Measurements from ENCODE around the gene SLC35E1. TPM values are rescaled to one million over a fixed set of nuclear protein-coding genes. Genes with fewer than 3 reads are reported as not detected.
A peak's percentile ranks its signal among the peaks of the same experiment; 100 is the strongest.

The SLC35E1 gene
- total and polyA plus RNA-seq, 12 donors = 20.1 to 49.8 (median 37.3) TPM

DNA sequence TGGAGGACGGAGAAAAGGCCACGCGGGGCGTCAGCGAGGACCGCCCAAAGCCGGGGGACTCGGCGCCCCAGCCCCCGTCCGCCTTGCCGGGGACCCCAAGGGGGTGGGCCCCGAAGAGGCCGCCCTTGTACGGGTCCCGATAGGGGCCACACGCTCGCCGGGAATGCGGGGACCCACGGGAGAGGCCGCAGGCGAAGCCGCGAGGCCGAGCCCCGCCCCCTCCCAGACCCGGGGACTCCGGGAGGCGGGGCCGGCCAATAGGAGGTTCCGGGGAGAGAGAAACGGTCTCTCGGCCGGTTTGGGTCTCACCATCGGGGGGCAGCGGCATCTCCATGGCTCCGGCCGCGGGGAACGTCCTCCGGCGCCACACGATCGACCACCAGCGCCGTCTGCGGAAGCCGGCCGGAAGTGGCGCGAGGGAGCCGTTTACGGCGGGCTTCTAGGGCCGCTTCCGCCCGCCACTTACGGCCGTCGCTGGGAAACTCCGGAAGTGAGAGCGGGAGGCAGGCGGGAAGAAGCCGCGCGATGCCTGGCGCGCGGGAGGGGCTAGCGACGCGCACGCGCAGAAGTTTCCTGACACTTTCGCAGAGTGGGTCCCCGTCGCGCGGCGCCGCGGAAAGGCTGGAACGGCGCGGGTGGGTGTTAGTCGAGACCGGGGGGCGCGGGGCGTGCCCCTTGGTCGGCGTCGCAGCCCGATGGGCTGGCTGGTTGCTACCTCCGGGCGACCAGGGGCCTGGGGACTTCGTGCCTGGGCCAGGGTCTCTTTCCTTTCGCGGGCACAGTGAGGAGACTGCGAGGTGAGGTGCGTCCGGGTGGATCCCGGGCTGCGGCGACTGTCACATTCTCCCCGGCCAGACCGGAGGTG is 29.9 kb downstream of the SLC35E1 start, which contains the start of gene CHERP:
TSS of gene CHERP (minus strand) at position 393 of the 865 bp plus-strand sequence. CDS start at position 334, 59 bp downstream.
- TF ChIP-seq, protein P1, sequence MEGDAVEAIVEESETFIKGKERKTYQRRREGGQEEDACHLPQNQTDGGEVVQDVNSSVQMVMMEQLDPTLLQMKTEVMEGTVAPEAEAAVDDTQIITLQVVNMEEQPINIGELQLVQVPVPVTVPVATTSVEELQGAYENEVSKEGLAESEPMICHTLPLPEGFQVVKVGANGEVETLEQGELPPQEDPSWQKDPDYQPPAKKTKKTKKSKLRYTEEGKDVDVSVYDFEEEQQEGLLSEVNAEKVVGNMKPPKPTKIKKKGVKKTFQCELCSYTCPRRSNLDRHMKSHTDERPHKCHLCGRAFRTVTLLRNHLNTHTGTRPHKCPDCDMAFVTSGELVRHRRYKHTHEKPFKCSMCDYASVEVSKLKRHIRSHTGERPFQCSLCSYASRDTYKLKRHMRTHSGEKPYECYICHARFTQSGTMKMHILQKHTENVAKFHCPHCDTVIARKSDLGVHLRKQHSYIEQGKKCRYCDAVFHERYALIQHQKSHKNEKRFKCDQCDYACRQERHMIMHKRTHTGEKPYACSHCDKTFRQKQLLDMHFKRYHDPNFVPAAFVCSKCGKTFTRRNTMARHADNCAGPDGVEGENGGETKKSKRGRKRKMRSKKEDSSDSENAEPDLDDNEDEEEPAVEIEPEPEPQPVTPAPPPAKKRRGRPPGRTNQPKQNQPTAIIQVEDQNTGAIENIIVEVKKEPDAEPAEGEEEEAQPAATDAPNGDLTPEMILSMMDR (IDR thresholded peaks at IDR 0.05) = no peak
- peak in 1 of 2 donors; percentile 68 for TF ChIP-seq POLR2A (IDR thresholded peaks at IDR 0.05)
- Histone ChIP-seq H3K4me3 (peak within 1 kb of the TSS; percentile 55 to 82 (median 72)), H3K27me3 (no peaks in the 10 kb centered on the region), H3K36me3 (replicated peaks in 1 of 2) (peaks cover 0 to 12% of the 10 kb centered on the region in 2 donors), H3K27ac (peak within 1 kb of the TSS; percentile 29 to 89 (median 80)), H3K9me3 (replicated peaks in 1 of 3) (no peaks in the 10 kb centered on the region), H3K4me1 (replicated peaks in 1 of 2) (peaks cover 12 to 38% of the 10 kb centered on the region in 2 donors)
- peak; percentile 90 to 95 (median 94) for DNase-seq
- intact Hi-C loops (cut with DNase I) = no loop called here
- WGBS, 4 donors = 0 to 1% (median 0%) methylated on average over 6 to 108 of the region's 108 CpGs

DNA sequence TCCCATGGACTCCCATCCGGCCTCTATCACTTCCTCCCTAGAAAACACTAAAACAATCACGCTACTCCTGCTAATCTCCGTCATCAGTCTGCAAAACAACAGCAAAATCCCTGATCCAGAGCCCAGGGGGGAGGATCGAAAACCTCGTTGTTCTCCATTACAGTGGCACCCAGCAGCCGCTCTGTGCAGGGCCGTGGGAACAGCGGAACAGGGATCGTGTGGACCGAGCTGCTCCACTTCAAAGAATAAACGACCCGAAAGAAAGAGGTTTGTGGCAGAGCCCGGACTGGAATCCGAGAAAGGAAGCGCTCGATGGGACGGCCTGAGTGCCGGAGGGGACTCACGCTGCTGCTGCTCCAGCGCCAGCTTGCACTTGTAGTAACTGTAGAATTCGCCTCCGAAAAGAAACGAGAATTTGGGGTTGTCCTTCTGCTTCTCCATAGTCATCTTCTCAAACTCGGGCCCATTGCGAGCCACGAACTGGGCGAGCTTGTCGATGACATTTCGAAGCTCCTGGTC is 30.6 kb downstream of the SLC35E1 start:
- intact Hi-C loops (cut with DNase I) = no loop called here
- Histone ChIP-seq H3K4me3 (peak overlapping the region; percentile 55 to 82 (median 72)), H3K4me1 (replicated peaks in 1 of 2) (peaks cover 12 to 38% of the 10 kb centered on the region in 2 donors)

DNA sequence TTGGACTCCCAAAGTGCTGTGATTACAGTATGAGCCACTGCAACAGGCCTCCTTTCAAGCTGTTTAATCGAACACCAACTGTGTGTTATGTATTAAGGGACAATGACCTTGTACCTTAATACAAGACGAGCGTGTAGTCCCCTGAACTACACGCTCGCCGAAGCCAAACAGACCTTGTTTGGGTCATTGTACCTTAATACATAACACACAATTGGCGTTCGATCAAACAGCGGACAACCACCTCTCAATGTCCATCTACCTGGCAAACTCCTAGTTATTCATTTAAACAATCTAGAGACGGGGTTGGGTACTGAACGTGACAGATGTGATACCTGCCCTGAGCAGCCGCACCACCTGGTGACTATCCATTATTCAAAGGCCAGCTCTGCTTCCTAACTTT is 31.3 kb downstream of the SLC35E1 start:
- peaks cover 12 to 38% of the 10 kb centered on the region in 2 donors for H3K4me1 ChIP-seq (replicated peaks in 1 of 2)
- no peak for DNase-seq
- no peaks in the 10 kb centered on the region for H3K27me3 ChIP-seq
- no peaks in the 10 kb centered on the region for H3K9me3 ChIP-seq (replicated peaks in 1 of 3)
- 62 to 69% (median 65%) methylated on average over 12 of the region's 12 CpGs for WGBS, 4 donors
- no peak overlapping the region for H3K27ac ChIP-seq
- no peak for TF ChIP-seq POLR2A (IDR thresholded peaks at IDR 0.05)
- TF ChIP-seq, protein P1 (IDR thresholded peaks at IDR 0.05) = no peak
- intact Hi-C loops (cut with DNase I) = no loop called here
- peaks cover 0 to 17% of the 10 kb centered on the region in 2 donors for H3K36me3 ChIP-seq (replicated peaks in 1 of 2)
- H3K4me3 ChIP-seq = peak overlapping the region in 1 of 4 donors; percentile 82

More for the DNA sequence above, 30.6 kb downstream of the SLC35E1 start:
- TF ChIP-seq, protein P1 (IDR thresholded peaks at IDR 0.05) = no peak
- 0 to 2% (median 1%) methylated on average over 20 to 29 of the region's 29 CpGs for WGBS, 4 donors
- no peak for DNase-seq
- H3K27me3 ChIP-seq = no peaks in the 10 kb centered on the region
- peaks cover 0 to 12% of the 10 kb centered on the region in 2 donors for H3K36me3 ChIP-seq (replicated peaks in 1 of 2)
- H3K9me3 ChIP-seq (replicated peaks in 1 of 3) = no peaks in the 10 kb centered on the region
- peak overlapping the region; percentile 29 to 89 (median 80) for H3K27ac ChIP-seq

DNA sequence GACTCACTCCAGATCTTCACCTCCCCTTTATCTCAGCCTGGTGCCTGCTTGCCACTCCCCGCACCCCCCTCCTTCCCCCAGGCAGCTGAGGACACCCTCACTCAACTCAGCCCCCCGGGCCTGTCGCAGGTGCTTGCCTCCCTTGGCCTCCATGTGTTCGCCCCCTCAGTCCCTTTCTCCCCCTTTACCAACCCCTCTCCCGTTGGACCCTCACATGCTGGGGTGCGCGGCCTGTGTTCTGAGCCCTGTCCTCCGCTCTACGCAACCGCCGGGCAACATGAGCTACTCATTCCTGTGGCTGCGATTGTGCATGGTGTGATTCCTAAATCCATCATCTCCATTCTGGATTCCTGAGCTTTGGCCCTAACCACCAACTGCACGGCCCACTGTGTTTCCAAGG is 35.1 kb downstream of the SLC35E1 start:
- no peak overlapping the region for H3K27ac ChIP-seq
- 89 to 93% (median 90%) methylated on average over 13 of the region's 13 CpGs for WGBS, 4 donors
- DNase-seq = no peak
- H3K27me3 ChIP-seq = no peaks in the 10 kb centered on the region
- no peak overlapping the region for H3K4me3 ChIP-seq
- H3K4me1 ChIP-seq (replicated peaks in 1 of 2) = peaks cover 12 to 22% of the 10 kb centered on the region in 2 donors
- no peak for TF ChIP-seq POLR2A (IDR thresholded peaks at IDR 0.05)
- TF ChIP-seq, protein P1 (IDR thresholded peaks at IDR 0.05) = no peak
- intact Hi-C loops (cut with DNase I) = no loop called here
- peaks cover 0 to 55% of the 10 kb centered on the region in 2 donors for H3K36me3 ChIP-seq (replicated peaks in 1 of 2)
- no peaks in the 10 kb centered on the region for H3K9me3 ChIP-seq (replicated peaks in 1 of 3)

Measured in adrenal gland (tissue), 12 donors.